Measurements from ENCODE around the gene PPP2R2C. TPM values are rescaled to one million over a fixed set of nuclear protein-coding genes. Genes with fewer than 3 reads are reported as not detected.
A peak's percentile ranks its signal among the peaks of the same experiment; 100 is the strongest.

PPP2R2C gene
- polyA plus RNA-seq, 1 of the 3 experiments (the other 2 are of a cell fraction) = 0.21 TPM

DNA sequence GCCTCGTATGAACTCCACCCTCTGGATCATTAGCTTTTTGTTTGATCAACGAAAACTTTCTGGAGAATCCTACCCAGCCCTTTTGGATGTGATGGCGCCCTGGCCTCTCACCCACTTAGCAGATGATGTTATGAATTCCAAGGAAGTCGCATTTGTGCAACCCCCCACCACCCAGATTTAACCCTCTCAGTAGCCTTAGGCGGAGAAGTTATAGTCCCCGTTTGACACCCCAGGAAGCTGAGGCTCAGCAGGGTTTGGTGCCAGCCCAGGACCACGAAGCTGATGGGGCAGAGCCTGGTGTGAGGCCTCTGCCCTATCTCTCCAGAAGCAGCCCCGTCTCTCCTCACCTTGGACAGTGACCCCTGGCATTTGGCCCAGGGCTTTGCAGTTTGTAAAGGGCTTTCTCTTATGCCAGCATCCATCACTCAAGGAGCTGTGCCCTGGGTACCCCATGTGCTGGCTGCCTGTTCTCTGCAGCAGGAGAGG is 201.7 kb downstream of the PPP2R2C start:
- H3K9me2 ChIP-seq = no peaks in the 10 kb centered on the region
- H4K20me1 ChIP-seq (ENCODE audit: insufficient read depth) = peaks cover 13% of the 10 kb centered on the region
- CTCF ChIA-PET = interaction anchor here (0.7 to 37.6 kb wide), 4 partner anchors 11 to 55 kb away, joined by 3 to 1048 read pairs (median 130); no protein-coding TSS in a partner anchor
- no peak overlapping the region; the same call in 1 of the 2 replicates for H2AFZ ChIP-seq (ENCODE audit: low read depth)
- H3K4me1 ChIP-seq (ENCODE audit: control insufficient read depth in 1 of 2, insufficient read depth in 2 of 2, low read depth in 1 of 2, low read length in 1 of 2) = peaks cover 7 to 47% of the 10 kb centered on the region in 2 experiments; a peak in 3 of 4 replicates
- no peaks in the 10 kb centered on the region for H3F3A ChIP-seq (replicated peaks; ENCODE audit: insufficient read depth)
- H3K79me2 ChIP-seq (ENCODE audit: insufficient read depth) = peaks cover 15% of the 10 kb centered on the region; the same call in 1 of the 2 replicates
- H3K27ac ChIP-seq (ENCODE audit: low read depth in 2 of 2, low read length in 1 of 2) = no peak overlapping the region
- no peaks in the 10 kb centered on the region for H3K36me3 ChIP-seq (replicated peaks in 1 of 2; ENCODE audit: control insufficient read depth in 1 of 2, insufficient read depth in 2 of 2, low read length in 1 of 2)
- H3K4me2 ChIP-seq = peak overlapping the region; percentile 95
- no peaks in the 10 kb centered on the region for H3K27me3 ChIP-seq (ENCODE audit: insufficient read depth)
- WGBS (ENCODE audit: low lambda C conversion rate) = 83% methylated on average over 6 of the region's 8 CpGs
- peak overlapping the region; percentile 82 to 97 for H3K4me3 ChIP-seq (ENCODE audit: low read depth in 2 of 2, low read length in 1 of 2)
- TF ChIP-seq, protein P1, sequence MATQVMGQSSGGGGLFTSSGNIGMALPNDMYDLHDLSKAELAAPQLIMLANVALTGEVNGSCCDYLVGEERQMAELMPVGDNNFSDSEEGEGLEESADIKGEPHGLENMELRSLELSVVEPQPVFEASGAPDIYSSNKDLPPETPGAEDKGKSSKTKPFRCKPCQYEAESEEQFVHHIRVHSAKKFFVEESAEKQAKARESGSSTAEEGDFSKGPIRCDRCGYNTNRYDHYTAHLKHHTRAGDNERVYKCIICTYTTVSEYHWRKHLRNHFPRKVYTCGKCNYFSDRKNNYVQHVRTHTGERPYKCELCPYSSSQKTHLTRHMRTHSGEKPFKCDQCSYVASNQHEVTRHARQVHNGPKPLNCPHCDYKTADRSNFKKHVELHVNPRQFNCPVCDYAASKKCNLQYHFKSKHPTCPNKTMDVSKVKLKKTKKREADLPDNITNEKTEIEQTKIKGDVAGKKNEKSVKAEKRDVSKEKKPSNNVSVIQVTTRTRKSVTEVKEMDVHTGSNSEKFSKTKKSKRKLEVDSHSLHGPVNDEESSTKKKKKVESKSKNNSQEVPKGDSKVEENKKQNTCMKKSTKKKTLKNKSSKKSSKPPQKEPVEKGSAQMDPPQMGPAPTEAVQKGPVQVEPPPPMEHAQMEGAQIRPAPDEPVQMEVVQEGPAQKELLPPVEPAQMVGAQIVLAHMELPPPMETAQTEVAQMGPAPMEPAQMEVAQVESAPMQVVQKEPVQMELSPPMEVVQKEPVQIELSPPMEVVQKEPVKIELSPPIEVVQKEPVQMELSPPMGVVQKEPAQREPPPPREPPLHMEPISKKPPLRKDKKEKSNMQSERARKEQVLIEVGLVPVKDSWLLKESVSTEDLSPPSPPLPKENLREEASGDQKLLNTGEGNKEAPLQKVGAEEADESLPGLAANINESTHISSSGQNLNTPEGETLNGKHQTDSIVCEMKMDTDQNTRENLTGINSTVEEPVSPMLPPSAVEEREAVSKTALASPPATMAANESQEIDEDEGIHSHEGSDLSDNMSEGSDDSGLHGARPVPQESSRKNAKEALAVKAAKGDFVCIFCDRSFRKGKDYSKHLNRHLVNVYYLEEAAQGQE (IDR thresholded peaks at IDR 0.05; ENCODE audit: low read depth, low read length) = peak; percentile 61; the same call in 1 of the 2 replicates
- no peak for TF ChIP-seq SIN3A (IDR thresholded peaks at IDR 0.05; ENCODE audit: borderline replicate concordance, low read depth, low read length)
- DNase-seq = no peak
- POLR2A ChIA-PET = interaction anchor here (1.8 kb wide), 1 partner anchor 38 kb away, joined by 6 read pairs; no protein-coding TSS in a partner anchor
- H3K9me3 ChIP-seq = no peaks in the 10 kb centered on the region
- H3K9ac ChIP-seq = peak overlapping the region; percentile 61

Other genes with a start within 250 kb of the PPP2R2C start
- gene WFS1, start 202.8 kb downstream of the PPP2R2C start, polyA plus RNA-seq (2012; rRNA removed) = 15.8 and 18.7 TPM in 2 replicates
- 18.5 and 24.9 TPM in 2 replicates for gene MAN2B2, start 102.6 kb upstream of the PPP2R2C start, polyA plus RNA-seq (2012; rRNA removed)
- 247 and 416 TPM in 2 replicates for gene MRFAP1, start 168.1 kb upstream of the PPP2R2C start, polyA plus RNA-seq (2012; rRNA removed)
- not detected in 2 replicates for gene S100P, start 221.3 kb upstream of the PPP2R2C start, polyA plus RNA-seq (2012; rRNA removed)
- gene MRFAP1L1, start 237.3 kb upstream of the PPP2R2C start, polyA plus RNA-seq (2012; rRNA removed) = 60.3 and 64.1 TPM in 2 replicates
- 21.9 and 22.1 TPM in 2 replicates for gene BLOC1S4, start 243.6 kb upstream of the PPP2R2C start, polyA plus RNA-seq (2012; rRNA removed)

All from SK-N-SH (cell line).